DMS79 (cell line): ENCODE data around the gene OSGIN1.
"Not testable (repeated sequence)": the region's sequence is repeated elsewhere in the genome, so short reads cannot be mapped to it uniquely, and the experiment has no call there.

Experiments used
- DNase-seq: peaks from one replicate; lab custom pipeline; 2025; lab: John Stamatoyannopoulos, UW

Gene OSGIN1

GRCh38 chr16:83940630-83941378 lies 12.2 kb upstream of the OSGIN1 start:
- DNase-seq: no peak

- not testable (repeated sequence) for DNase-seq
Measured at GRCh38 chr16:83941546-83941945, 11.5 kb upstream of the OSGIN1 start.

GRCh38 chr16:83942074-83942473 lies 11.0 kb upstream of the OSGIN1 start:
- DNase-seq: no peak

- DNase-seq: no peak
Measured at GRCh38 chr16:83942815-83943515, 10.1 kb upstream of the OSGIN1 start.

GRCh38 chr16:83943516-83944050 lies 9.5 kb upstream of the OSGIN1 start:
- DNase-seq: no peak

GRCh38 chr16:83945587-83945986 lies 7.5 kb upstream of the OSGIN1 start:
- DNase-seq: no peak

GRCh38 chr16:83946154-83946780 lies 6.8 kb upstream of the OSGIN1 start:
- DNase-seq: no peak

GRCh38 chr16:83946781-83947566 lies 6.1 kb upstream of the OSGIN1 start:
- no peak for DNase-seq

GRCh38 chr16:83947642-83948234 lies 5.3 kb upstream of the OSGIN1 start:
- no peak for DNase-seq

- no peak for DNase-seq
Measured at GRCh38 chr16:83948914-83949723, 3.9 kb upstream of the OSGIN1 start.

GRCh38 chr16:83949724-83950001 lies 3.4 kb upstream of the OSGIN1 start:
- no peak for DNase-seq

GRCh38 chr16:83950862-83951399 lies 2.1 kb upstream of the OSGIN1 start:
- not testable (repeated sequence) for DNase-seq

GRCh38 chr16:83951544-83951943 lies 1.5 kb upstream of the OSGIN1 start:
- DNase-seq: no peak

GRCh38 chr16:83952587-83952939 lies 477 bp upstream of the OSGIN1 start:
- no peak for DNase-seq

GRCh38 chr16:83953796-83954576 lies 946 bp downstream of the OSGIN1 start:
- DNase-seq: no peak

GRCh38 chr16:83954577-83955016 lies 1.6 kb downstream of the OSGIN1 start:
- no peak for DNase-seq

- DNase-seq: no peak
Measured at GRCh38 chr16:83955218-83956130, 2.4 kb downstream of the OSGIN1 start.

- no peak for DNase-seq
Measured at GRCh38 chr16:83956336-83957289, 3.6 kb downstream of the OSGIN1 start.
